Esophagus muscularis mucosa (tissue), 4 donors: ENCODE measurements around the gene GNG7. TPM values are rescaled to one million over a fixed set of nuclear protein-coding genes. Genes with fewer than 3 reads are reported as not detected.

ENCODE experiments used
- DNase-seq: peaks from one replicate; pipeline ENCODE4 v3.0.0-alpha.2; 2017; ENCODE audit errors: extremely low spot score
- H3K27ac ChIP-seq, 4 donors: fragments of 200-600 bp; sonication (generic); replicated peaks in 1 of 4; 1 replicate in 3 of 4; 2 replicates in 1 of 4; pipeline ENCODE4 v1.5.1; 2016 to 2019; ENCODE audit warnings: mild to moderate bottlenecking in 1 of 4
- H3K27me3 ChIP-seq, 4 donors: fragments of 200-600 bp; sonication (generic); one replicate each; pipeline versions ENCODE4 v1.5.1 to v1.6.0; 2016 to 2019
- H3K36me3 ChIP-seq, 4 donors: fragments of 200-600 bp; sonication (generic); one replicate each; pipeline ENCODE4 v1.5.1; 2016 to 2019
- H3K4me1 ChIP-seq, 4 donors: fragments of 200-600 bp; sonication (generic); one replicate each; pipeline ENCODE4 v1.5.1; 2016 to 2019
- H3K4me3 ChIP-seq, 4 donors: fragments of 200-600 bp; sonication (generic); 1 replicate in 2 of 4; 2 replicates in 2 of 4; pipeline ENCODE4 v1.5.1; 2016 to 2019; ENCODE audit warnings: mild to moderate bottlenecking in 4 of 4, moderate library complexity in 1 of 4
- H3K9me3 ChIP-seq, 4 donors: fragments of 200-600 bp; sonication (generic); 1 replicate in 3 of 4; 2 replicates in 1 of 4; pipeline ENCODE4 v1.5.1; 2016 to 2019
- EP300 ChIP-seq: sonication (generic); formaldehyde crosslinking; IDR thresholded peaks from one replicate; pipeline ENCODE4 v1.6.1; 2017; ENCODE audit warnings: antibody characterized with exemption
- POLR2A ChIP-seq: fragments of 450-650 bp; IDR thresholded peaks from one replicate; pipeline ENCODE4 v1.6.1; 2017; ENCODE audit warnings: antibody characterized with exemption, moderate library complexity, mild to moderate bottlenecking, low read depth
- POLR2AphosphoS5 ChIP-seq, 2 donors: sonication (generic); formaldehyde crosslinking; IDR thresholded peaks; one replicate each; pipeline ENCODE4 v1.6.1; 2017; ENCODE audit warnings: antibody characterized with exemption in 2 of 2
- WGBS: methylation state at CpG from one replicate; pipeline ENCODE4 v1.1.5; 2018; 5-methylcytosine and 5-hydroxymethylcytosine counted together
- intact Hi-C: fragments of 100-400 bp; cut with DNase I; formaldehyde crosslinking; loops from one replicate; pipeline ENCODE4 v1.15.1; 2023
- total RNA-seq, 4 donors: library from RNA; depleted of rRNA; stranded (reverse); fragments of >200 nt; gene quantifications; one replicate each; pipeline versions ENCODE4 v1.1.0 to v1.2.1, GENCODE V29; 2016
- TF ChIP-seq, protein P1 (sequence below), 3 experiments: fragments of 200-600 bp in 2 of 3; fragments of 450-650 bp in 1 of 3; sonication (generic) in 2 of 3; IDR thresholded peaks; one replicate each; pipeline ENCODE4 v1.5.1; 2017 to 2019; ENCODE audit warnings: antibody characterized with exemption in 3 of 3, mild to moderate bottlenecking in 2 of 3, moderate library complexity in 1 of 3

GNG7 gene
- total RNA-seq, 4 donors from 2014 or later, result 6.3 to 18.8 (median 13.0) TPM

DNA sequence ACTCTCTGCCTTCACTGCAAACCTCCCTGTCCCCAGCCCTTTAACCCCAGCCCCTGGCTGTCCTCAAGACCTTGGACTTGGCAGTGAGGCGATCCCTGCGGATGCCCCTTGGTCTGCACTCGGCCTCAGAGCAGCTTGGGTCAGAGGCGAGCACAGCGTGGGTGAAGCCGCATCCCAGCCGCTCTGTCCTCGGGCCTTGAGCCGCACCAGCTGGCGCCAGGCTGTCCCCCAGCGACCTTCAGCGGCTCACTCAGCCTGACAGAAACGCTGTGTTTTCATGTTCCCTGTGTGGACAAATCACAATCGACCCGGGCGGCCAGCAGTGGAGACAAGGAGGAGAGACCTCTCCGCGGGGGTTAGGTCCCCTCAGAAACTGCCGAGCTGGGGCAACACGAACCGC is 52.0 kb downstream of the GNG7 start:
- 65% methylated on average over 2 of the region's 21 CpGs for WGBS
- TF ChIP-seq, protein P1, sequence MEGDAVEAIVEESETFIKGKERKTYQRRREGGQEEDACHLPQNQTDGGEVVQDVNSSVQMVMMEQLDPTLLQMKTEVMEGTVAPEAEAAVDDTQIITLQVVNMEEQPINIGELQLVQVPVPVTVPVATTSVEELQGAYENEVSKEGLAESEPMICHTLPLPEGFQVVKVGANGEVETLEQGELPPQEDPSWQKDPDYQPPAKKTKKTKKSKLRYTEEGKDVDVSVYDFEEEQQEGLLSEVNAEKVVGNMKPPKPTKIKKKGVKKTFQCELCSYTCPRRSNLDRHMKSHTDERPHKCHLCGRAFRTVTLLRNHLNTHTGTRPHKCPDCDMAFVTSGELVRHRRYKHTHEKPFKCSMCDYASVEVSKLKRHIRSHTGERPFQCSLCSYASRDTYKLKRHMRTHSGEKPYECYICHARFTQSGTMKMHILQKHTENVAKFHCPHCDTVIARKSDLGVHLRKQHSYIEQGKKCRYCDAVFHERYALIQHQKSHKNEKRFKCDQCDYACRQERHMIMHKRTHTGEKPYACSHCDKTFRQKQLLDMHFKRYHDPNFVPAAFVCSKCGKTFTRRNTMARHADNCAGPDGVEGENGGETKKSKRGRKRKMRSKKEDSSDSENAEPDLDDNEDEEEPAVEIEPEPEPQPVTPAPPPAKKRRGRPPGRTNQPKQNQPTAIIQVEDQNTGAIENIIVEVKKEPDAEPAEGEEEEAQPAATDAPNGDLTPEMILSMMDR (IDR thresholded peaks at IDR 0.05), result no peak
- no peak for TF ChIP-seq EP300
- TF ChIP-seq POLR2A, result no peak
- TF ChIP-seq POLR2AphosphoS5 (IDR thresholded peaks at IDR 0.05), result peak in 1 of 2 donors; percentile 7
- Histone ChIP-seq H3K4me1 (peaks cover 0 to 13% (median 4%) of the 10 kb centered on the region in 4 donors), H3K27me3 (no peaks in the 10 kb centered on the region), H3K4me3 (no peak overlapping the region), H3K27ac (peak overlapping the region in 1 of 4 donors; percentile 42), H3K36me3 (peaks cover 0 to 5% (median 2%) of the 10 kb centered on the region in 4 donors), H3K9me3 (peaks cover 0 to 4% (median 0%) of the 10 kb centered on the region in 4 donors)
- no peak for DNase-seq
- intact Hi-C loops, result no loop called here

DNA sequence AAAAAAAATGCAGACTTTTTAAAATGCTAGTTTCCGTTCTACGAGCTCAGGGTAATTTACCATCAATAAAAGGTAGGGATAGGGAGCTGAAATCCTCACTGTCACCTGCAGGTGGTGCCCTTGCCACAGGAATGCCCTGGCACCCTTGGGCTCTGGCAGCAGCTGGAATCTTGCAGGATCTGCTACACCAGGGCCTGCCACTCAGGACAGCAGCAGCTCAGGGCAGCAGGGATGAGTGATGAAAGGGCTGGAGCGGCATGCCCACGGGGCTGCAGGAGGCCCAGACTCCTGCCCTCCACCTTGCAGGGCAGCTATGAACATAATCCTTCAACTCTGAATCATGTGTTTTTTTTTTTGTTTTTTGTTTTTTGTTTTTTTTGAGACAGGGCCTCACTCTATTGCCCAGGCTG is 54.0 kb downstream of the GNG7 start:
- 34% methylated on average over 4 of the region's 4 CpGs for WGBS
- Histone ChIP-seq H3K4me1 (peaks cover 0 to 4% (median under 1%) of the 10 kb centered on the region in 4 donors), H3K4me3 (no peak overlapping the region), H3K27me3 (no peaks in the 10 kb centered on the region), H3K27ac (no peak overlapping the region), H3K36me3 (peaks cover 0 to 9% (median 2%) of the 10 kb centered on the region in 4 donors), H3K9me3 (peaks cover 0 to 4% (median 0%) of the 10 kb centered on the region in 4 donors)
- intact Hi-C loops, result no loop called here
- DNase-seq, result no peak
- TF ChIP-seq, protein P1 (IDR thresholded peaks at IDR 0.05), result peak; percentile 83 to 96 (median 83)
- no peak for TF ChIP-seq POLR2A
- TF ChIP-seq POLR2AphosphoS5 (IDR thresholded peaks at IDR 0.05), result peak; percentile 22 to 47

DNA sequence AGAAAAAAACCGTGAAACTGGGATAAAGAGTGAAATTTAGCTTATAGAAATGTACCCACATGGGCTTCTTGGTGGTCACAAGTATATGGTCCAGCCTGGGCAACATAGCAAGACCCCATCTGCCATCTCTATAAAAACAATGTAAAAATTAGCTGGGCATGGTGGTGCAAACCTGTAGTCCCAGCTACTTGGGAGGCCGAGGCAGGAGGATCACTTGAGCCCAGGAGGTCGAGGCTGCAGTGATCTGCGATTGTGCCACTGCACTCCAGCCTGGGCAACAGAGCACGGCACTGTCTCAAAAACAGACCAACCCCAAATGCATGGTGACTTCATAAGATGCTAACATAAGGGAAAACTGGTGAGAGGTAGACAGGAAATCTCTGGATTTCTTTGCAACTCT is 54.4 kb downstream of the GNG7 start:
- DNase-seq, result no peak
- TF ChIP-seq EP300, result no peak
- no peak for TF ChIP-seq POLR2A
- TF ChIP-seq POLR2AphosphoS5 (IDR thresholded peaks at IDR 0.05), result no peak
- TF ChIP-seq, protein P1 (IDR thresholded peaks at IDR 0.05), result no peak
- intact Hi-C loops, result no loop called here
- 71% methylated on average over 5 of the region's 5 CpGs for WGBS
- H3K27me3 ChIP-seq, result no peaks in the 10 kb centered on the region
- no peak overlapping the region for H3K27ac ChIP-seq
- H3K4me1 ChIP-seq, result peaks cover 0 to 4% (median 0%) of the 10 kb centered on the region in 4 donors
- H3K4me3 ChIP-seq, result no peak overlapping the region
- peaks cover 0 to 9% (median 2%) of the 10 kb centered on the region in 4 donors for H3K36me3 ChIP-seq
- H3K9me3 ChIP-seq, result peaks cover 0 to 4% (median 0%) of the 10 kb centered on the region in 4 donors

DNA sequence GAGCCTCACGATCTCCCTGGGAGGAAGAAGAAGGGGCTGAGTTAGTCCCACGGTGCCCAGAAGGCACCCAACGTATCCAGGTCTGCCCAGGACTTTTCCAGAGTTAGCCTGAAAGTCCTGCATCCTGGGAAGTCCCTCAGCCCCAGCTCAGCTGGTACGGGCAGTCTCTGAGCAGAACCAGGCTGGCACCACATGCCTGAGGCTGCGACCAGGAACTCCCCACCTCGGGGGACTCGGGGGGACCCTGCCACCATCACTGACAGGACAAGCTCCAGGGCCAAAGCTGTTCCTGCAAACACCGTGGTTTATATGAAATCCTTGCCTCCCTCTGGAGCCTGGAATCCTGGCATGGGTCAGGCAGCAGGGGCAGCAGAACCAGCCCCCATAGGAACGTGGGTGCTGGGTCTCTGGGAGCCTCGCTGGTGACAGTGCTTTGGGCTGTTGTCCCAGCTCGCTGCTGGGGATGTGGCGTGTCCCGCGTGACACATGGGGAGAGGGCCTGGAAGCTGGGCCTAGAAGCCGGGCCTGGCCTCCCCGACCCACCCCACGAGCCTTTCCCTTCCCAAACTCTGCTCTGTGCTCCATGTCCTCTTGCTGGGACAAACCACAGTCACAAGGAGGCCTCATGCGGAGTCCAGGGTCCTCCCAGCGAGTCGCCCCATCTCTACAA is 55.5 kb downstream of the GNG7 start:
- Histone ChIP-seq H3K9me3 (peaks cover 0 to 4% (median 0%) of the 10 kb centered on the region in 4 donors), H3K27me3 (no peaks in the 10 kb centered on the region), H3K27ac (no peak overlapping the region), H3K36me3 (peaks cover 0 to 9% (median 2%) of the 10 kb centered on the region in 4 donors), H3K4me1 (peaks cover 0 to 4% (median 0%) of the 10 kb centered on the region in 4 donors), H3K4me3 (no peak overlapping the region)
- TF ChIP-seq, protein P1 (IDR thresholded peaks at IDR 0.05), result no peak
- TF ChIP-seq EP300 (no peak), POLR2AphosphoS5 (IDR thresholded peaks at IDR 0.05) (no peak), POLR2A (no peak)
- DNase-seq, result no peak
- WGBS, result 71% methylated on average over 18 of the region's 20 CpGs
- intact Hi-C loops, result no loop called here
